Liver (tissue), 9 donors: ENCODE measurements around the gene PC. TPM values are rescaled to one million over a fixed set of nuclear protein-coding genes. Genes with fewer than 3 reads are reported as not detected.

Source experiments
- DNase-seq: peaks from one replicate; pipeline ENCODE4 v3.0.0-alpha.2; 2017; ENCODE audit warnings: low spot score
- H3K27ac ChIP-seq, 2 donors: one replicate each; pipeline ENCODE4 v1.7.0; 2013; ENCODE audit warnings: inconsistent platforms in 2 of 2, low read length in 2 of 2, control low read depth in 1 of 2, low read depth in 1 of 2, mild to moderate bottlenecking in 1 of 2
- H3K27me3 ChIP-seq, 4 donors: one replicate each; pipeline versions ENCODE4 v1.6.1 to v1.7.0; 2013; ENCODE audit warnings: low read length in 3 of 4, inconsistent platforms in 1 of 4, mild to moderate bottlenecking in 1 of 4, moderate library complexity in 1 of 4; ENCODE audit not compliant: control insufficient read depth in 4 of 4, insufficient read depth in 4 of 4
- H3K36me3 ChIP-seq, 4 donors: one replicate each; pipeline versions ENCODE4 v1.6.1 to v1.7.0; 2013; ENCODE audit warnings: low read length in 3 of 4, mild to moderate bottlenecking in 3 of 4, low read depth in 1 of 4, moderate library complexity in 1 of 4; ENCODE audit not compliant: control insufficient read depth in 4 of 4, insufficient read depth in 3 of 4
- H3K4me1 ChIP-seq, 4 donors: one replicate each; pipeline versions ENCODE4 v1.6.1 to v1.7.0; 2013; ENCODE audit warnings: low read length in 3 of 4, mild to moderate bottlenecking in 3 of 4, moderate library complexity in 1 of 4; ENCODE audit not compliant: control insufficient read depth in 4 of 4, insufficient read depth in 4 of 4
- H3K4me3 ChIP-seq, 3 donors: one replicate each; pipeline versions ENCODE4 v1.6.1 to v1.7.0; 2013; ENCODE audit warnings: low read length in 3 of 3, control low read depth in 1 of 3, low read depth in 1 of 3, mild to moderate bottlenecking in 1 of 3
- H3K9ac ChIP-seq, 2 donors: one replicate each; pipeline ENCODE4 v1.7.0; 2013; ENCODE audit warnings: low read length in 2 of 2, mild to moderate bottlenecking in 2 of 2, moderate library complexity in 2 of 2, control low read depth in 1 of 2, low read depth in 1 of 2
- H3K9me3 ChIP-seq, 4 donors: one replicate each; pipeline versions ENCODE4 v1.6.1 to v1.7.0; 2013; ENCODE audit warnings: low read length in 3 of 4; ENCODE audit not compliant: control insufficient read depth in 4 of 4
- FOXA2 ChIP-seq: IDR thresholded peaks from 2 replicates; pipeline ENCODE4 v1.6.1; 2016; ENCODE audit warnings: antibody characterized with exemption
- GABPA ChIP-seq, 2 donors: IDR thresholded peaks in 1 of 2; conservative IDR thresholded peaks in 1 of 2; 2 replicates each; pipeline ENCODE4 v1.6.1; 2016; ENCODE audit warnings: antibody characterized with exemption in 2 of 2, mild to moderate bottlenecking in 1 of 2, moderate library complexity in 1 of 2
- HNF4A ChIP-seq, 2 donors: conservative IDR thresholded peaks; 2 replicates each; pipeline ENCODE4 v1.6.1; 2016; ENCODE audit warnings: antibody characterized with exemption in 2 of 2, mild to moderate bottlenecking in 2 of 2
- NR2F2 ChIP-seq: IDR thresholded peaks from 2 replicates; pipeline ENCODE4 v1.6.1; 2016; ENCODE audit warnings: antibody characterized with exemption
- RAD21 ChIP-seq, 2 donors: IDR thresholded peaks; 2 replicates each; pipeline ENCODE4 v1.6.1; 2016; ENCODE audit warnings: antibody characterized with exemption in 2 of 2, mild to moderate bottlenecking in 2 of 2
- REST ChIP-seq: IDR thresholded peaks from 2 replicates; pipeline ENCODE4 v1.6.1; 2016; ENCODE audit warnings: antibody characterized with exemption, mild to moderate bottlenecking
- RXRA ChIP-seq, 2 donors: IDR thresholded peaks; 2 replicates each; pipeline ENCODE4 v1.6.1; 2017 to 2018; ENCODE audit warnings: antibody characterized with exemption in 2 of 2, mild to moderate bottlenecking in 1 of 2
- SP1 ChIP-seq: IDR thresholded peaks from 2 replicates; pipeline ENCODE4 v1.6.1; 2018; ENCODE audit warnings: antibody characterized with exemption, mild to moderate bottlenecking
- YY1 ChIP-seq: IDR thresholded peaks from 2 replicates; pipeline ENCODE4 v1.6.1; 2016; ENCODE audit warnings: antibody characterized with exemption, mild to moderate bottlenecking
- WGBS: extraction: QIAGEN DNeasy Blood & Tissue Kit; methylation state at CpG from one replicate; pipeline ENCODE4 v1.1.7; 2013; 5-methylcytosine and 5-hydroxymethylcytosine counted together
- polyA plus RNA-seq, 2 donors: library from polyadenylated mRNA; stranded (reverse) in 1 of 2; unstranded in 1 of 2; fragments of 200-250 nt in 1 of 2; fragments of >200 nt in 1 of 2; fragmentation: Nextera tagmentation in 1 of 2; extraction: Ambion mirVana in 1 of 2; gene quantifications; one replicate each; pipeline versions ENCODE4 v1.2.1 to v1.2.3, GENCODE V29; 2013 to 2015
- total RNA-seq, 2 donors: library from RNA; depleted of rRNA; stranded (reverse); fragments of >200 nt; gene quantifications; one replicate each; pipeline ENCODE4 v1.2.3, GENCODE V29; 2014
- TF ChIP-seq, protein P1 (sequence below): IDR thresholded peaks from 2 replicates; pipeline ENCODE4 v1.6.1; 2016; ENCODE audit warnings: antibody characterized with exemption
- TF ChIP-seq, protein P2 (sequence below): fragments of 150-350 bp; IDR thresholded peaks from 2 replicates; pipeline ENCODE4 v1.5.1; 2017; ENCODE audit warnings: improper control_type of control experiment, low read depth, low read length; ENCODE audit not compliant: missing input control
- donor health status: healthy.
- donor health status: healthy.
- donor health status: healthy.
- donor health status: healthy.
- donor health status: healthy.

PC gene
- total and polyA plus RNA-seq, 4 donors, result 144 to 583 (median 296) TPM

DNA sequence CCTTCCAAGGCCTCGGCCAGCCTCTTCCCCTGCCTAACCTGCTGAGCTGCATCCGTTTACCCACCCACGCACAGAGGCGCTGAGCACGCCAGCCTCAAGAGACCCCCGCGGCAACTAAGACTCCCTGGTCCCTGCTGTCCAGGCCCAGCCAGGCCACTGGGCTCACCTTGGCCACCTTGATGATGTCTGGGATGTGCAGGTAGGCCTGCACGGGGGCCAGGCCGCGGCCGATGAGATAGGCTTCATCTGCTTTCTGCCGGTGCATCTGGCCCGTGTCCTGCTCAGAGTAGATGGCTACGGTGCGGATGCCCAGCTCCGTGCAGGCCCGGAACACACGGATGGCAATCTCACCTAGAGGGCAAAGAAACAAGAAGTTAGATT lies 86.7 kb downstream of the PC start:
- H3K36me3 ChIP-seq, result peaks cover 12 to 31% (median 27%) of the 10 kb centered on the region in 4 donors
- no peak overlapping the region for H3K27ac ChIP-seq
- H3K4me3 ChIP-seq, result no peak overlapping the region
- 96% methylated on average over 18 of the region's 18 CpGs for WGBS
- TF ChIP-seq HNF4A (conservative IDR thresholded peaks at IDR 0.05) (no peak), SP1 (no peak), RXRA (IDR thresholded peaks at IDR 0.05) (no peak), NR2F2 (no peak), RAD21 (IDR thresholded peaks at IDR 0.05) (no peak)
- TF ChIP-seq, protein P1, sequence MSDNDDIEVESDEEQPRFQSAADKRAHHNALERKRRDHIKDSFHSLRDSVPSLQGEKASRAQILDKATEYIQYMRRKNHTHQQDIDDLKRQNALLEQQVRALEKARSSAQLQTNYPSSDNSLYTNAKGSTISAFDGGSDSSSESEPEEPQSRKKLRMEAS, result no peak
- H3K27me3 ChIP-seq, result no peaks in the 10 kb centered on the region
- no peak overlapping the region for H3K9ac ChIP-seq
- DNase-seq, result no peak
- peaks cover 2 to 16% (median 8%) of the 10 kb centered on the region in 4 donors for H3K4me1 ChIP-seq
- H3K9me3 ChIP-seq, result no peaks in the 10 kb centered on the region

GRCh38 chr11:66870616-66871520 lies 87.3 kb downstream of the PC start:
- no peak for DNase-seq
- 95% methylated on average over 39 of the region's 39 CpGs for WGBS
- no peak overlapping the region for H3K4me3 ChIP-seq
- peaks cover 12 to 36% (median 28%) of the 10 kb centered on the region in 4 donors for H3K36me3 ChIP-seq
- no peaks in the 10 kb centered on the region for H3K9me3 ChIP-seq
- H3K27me3 ChIP-seq, result no peaks in the 10 kb centered on the region
- H3K4me1 ChIP-seq, result peaks cover 0 to 10% (median 3%) of the 10 kb centered on the region in 4 donors
- H3K9ac ChIP-seq, result no peak overlapping the region
- TF ChIP-seq RXRA (IDR thresholded peaks at IDR 0.05), result no peak
- TF ChIP-seq, protein P1, result no peak
- TF ChIP-seq HNF4A (conservative IDR thresholded peaks at IDR 0.05), result no peak
- TF ChIP-seq, protein P2, sequence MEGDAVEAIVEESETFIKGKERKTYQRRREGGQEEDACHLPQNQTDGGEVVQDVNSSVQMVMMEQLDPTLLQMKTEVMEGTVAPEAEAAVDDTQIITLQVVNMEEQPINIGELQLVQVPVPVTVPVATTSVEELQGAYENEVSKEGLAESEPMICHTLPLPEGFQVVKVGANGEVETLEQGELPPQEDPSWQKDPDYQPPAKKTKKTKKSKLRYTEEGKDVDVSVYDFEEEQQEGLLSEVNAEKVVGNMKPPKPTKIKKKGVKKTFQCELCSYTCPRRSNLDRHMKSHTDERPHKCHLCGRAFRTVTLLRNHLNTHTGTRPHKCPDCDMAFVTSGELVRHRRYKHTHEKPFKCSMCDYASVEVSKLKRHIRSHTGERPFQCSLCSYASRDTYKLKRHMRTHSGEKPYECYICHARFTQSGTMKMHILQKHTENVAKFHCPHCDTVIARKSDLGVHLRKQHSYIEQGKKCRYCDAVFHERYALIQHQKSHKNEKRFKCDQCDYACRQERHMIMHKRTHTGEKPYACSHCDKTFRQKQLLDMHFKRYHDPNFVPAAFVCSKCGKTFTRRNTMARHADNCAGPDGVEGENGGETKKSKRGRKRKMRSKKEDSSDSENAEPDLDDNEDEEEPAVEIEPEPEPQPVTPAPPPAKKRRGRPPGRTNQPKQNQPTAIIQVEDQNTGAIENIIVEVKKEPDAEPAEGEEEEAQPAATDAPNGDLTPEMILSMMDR, result no peak
- no peak for TF ChIP-seq GABPA (IDR thresholded peaks at IDR 0.05 in 1 of 2, conservative IDR thresholded peaks at IDR 0.05 in 1 of 2)
- no peak for TF ChIP-seq REST
- no peak for TF ChIP-seq FOXA2
- TF ChIP-seq YY1, result no peak
- TF ChIP-seq NR2F2, result no peak
- no peak overlapping the region for H3K27ac ChIP-seq
